Measurements from ENCODE around the gene ZFP90.

GRCh38 chr16:68526143-68526781 lies 12.8 kb upstream of the ZFP90 start:
- TF ChIP-seq CTCF (IDR thresholded peaks at IDR 0.05; ENCODE audit: insufficient read depth, low read depth, low read length) (no peak), EZH2 (IDR thresholded peaks at IDR 0.05; ENCODE audit: insufficient read depth, low read length) (no peak)
